SJCRH30 (cell line): Measurements from ENCODE around the gene SCN1A. TPM values are rescaled to one million over a fixed set of nuclear protein-coding genes. Genes with fewer than 3 reads are reported as not detected.
A peak's percentile ranks its signal among the peaks of the same experiment; 100 is the strongest.

ENCODE experiments used
- DNase-seq, 2 experiments: peaks; one replicate each; pipeline ENCODE4 v3.0.0-alpha.2; 2015 to 2020
- H3K27ac ChIP-seq: fragments of 250-450 bp; sonication (Bioruptor Pico); 2 replicates; pipeline ENCODE4 v1.5.1; 2020; ENCODE audit warnings: mild to moderate bottlenecking, moderate library complexity
- H3K27me3 ChIP-seq: fragments of 250-450 bp; sonication (Bioruptor Pico); 2 replicates; pipeline ENCODE4 v1.5.1; 2020; ENCODE audit warnings: mild to moderate bottlenecking, moderate library complexity
- H3K36me3 ChIP-seq: fragments of 250-450 bp; sonication (Bioruptor Pico); 2 replicates; pipeline ENCODE4 v1.5.1; 2020; ENCODE audit warnings: mild to moderate bottlenecking, moderate library complexity
- H3K4me1 ChIP-seq: fragments of 250-450 bp; sonication (Bioruptor Pico); 2 replicates; pipeline ENCODE4 v1.5.1; 2020; ENCODE audit warnings: mild to moderate bottlenecking, moderate library complexity
- H3K4me3 ChIP-seq: fragments of 250-450 bp; sonication (Bioruptor Pico); 2 replicates; pipeline ENCODE4 v1.5.1; 2020; ENCODE audit warnings: mild to moderate bottlenecking, moderate library complexity
- H3K9me3 ChIP-seq: fragments of 250-450 bp; sonication (Bioruptor Pico); replicated peaks from 2 replicates; pipeline ENCODE4 v1.5.1; 2020; ENCODE audit warnings: mild to moderate bottlenecking, moderate library complexity
- total RNA-seq: library from RNA; depleted of rRNA; stranded (reverse); fragments of >200 nt; shearing (Covaris generic); gene quantifications from 2 replicates; pipeline ENCODE4 v1.2.3, GENCODE V29; 2014; rRNA removed

SCN1A gene
- total RNA-seq, 1 experiment from 2014 or later = not detected

DNA sequence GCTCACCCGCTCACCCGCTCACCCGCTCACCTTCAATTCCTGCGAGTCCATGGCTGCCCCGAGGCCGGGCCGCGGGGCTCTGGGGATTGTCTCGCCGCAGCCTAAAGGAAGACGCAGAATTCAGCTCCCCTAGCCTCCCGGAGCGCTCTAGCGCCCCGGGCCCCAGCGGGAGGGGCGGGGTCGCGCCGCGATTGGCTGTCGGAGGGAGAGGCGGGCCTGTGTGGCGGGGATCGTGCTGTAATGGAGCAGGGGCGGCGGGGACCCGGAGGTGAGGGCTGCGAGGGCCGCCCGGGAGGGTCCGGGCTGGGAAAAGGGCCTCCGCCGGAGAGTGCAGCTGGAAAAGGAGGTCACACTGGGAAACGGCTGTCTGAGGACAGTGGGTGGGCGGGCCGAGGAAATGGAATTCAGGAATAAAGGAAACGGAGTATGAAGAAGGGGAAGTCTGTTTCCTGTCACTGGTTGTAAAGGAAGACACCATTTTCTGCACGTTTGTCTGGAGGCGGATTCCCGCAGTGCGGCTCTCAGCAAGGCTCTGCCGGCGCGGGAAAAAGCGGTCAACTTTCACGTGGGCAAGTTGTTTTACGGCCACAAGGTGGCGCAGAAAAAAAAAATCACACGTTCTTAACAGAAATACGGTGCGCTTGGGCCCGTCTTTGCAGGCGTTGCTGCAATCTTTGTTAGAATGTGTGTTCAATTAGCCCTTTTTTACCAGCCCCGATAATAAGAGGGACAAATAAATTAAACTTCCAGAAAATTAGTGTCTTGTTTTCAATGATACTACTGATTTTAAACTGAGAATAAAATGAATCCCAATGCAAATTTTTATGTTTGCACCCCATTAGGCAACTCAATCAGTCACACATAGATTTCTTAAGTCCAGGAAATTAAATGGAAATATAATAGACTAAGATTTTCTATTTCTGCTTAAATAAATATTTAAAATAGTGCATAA, 173.9 kb downstream of the SCN1A start, which contains the start of gene TTC21B:
Gene TTC21B, minus strand, starts transcription at position 122 of the 952 bp plus-strand sequence. Its CDS starts 71 bp downstream, at position 51.
- Histone ChIP-seq H3K27me3 (no peaks in the 10 kb centered on the region), H3K4me1 (peaks cover 5% of the 10 kb centered on the region; the same call in 1 of the 2 replicates), H3K4me3 (peak within 1 kb of the TSS; percentile 93), H3K9me3 (no peaks in the 10 kb centered on the region), H3K36me3 (peaks cover 8% of the 10 kb centered on the region), H3K27ac (peak within 1 kb of the TSS; percentile 76)
- DNase-seq = peak; percentile 94 to 95

DNA sequence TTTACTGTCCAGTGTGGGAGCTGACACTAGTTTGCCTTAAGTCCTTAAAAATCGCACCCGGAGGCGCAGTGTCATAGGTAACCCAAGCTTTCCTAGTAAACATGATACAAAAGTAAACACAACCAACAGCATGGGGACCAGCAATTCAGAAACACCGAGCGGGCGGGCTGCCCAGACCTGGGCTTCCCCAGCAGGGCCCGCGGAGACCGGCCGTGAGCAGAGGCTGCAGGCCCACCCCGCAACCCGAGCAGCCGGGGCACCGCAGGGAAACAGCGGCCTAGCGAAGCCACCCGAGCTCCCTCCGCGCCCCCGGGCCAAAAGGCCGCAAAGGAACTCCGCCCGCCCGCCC, 174.5 kb downstream of the SCN1A start:
- Histone ChIP-seq H3K4me3 (peak overlapping the region; percentile 93), H3K27ac (peak overlapping the region; percentile 76), H3K9me3 (no peaks in the 10 kb centered on the region), H3K27me3 (no peaks in the 10 kb centered on the region), H3K4me1 (peaks cover 5% of the 10 kb centered on the region; the same call in 1 of the 2 replicates), H3K36me3 (peaks cover 13% of the 10 kb centered on the region)
- no peak for DNase-seq

DNA sequence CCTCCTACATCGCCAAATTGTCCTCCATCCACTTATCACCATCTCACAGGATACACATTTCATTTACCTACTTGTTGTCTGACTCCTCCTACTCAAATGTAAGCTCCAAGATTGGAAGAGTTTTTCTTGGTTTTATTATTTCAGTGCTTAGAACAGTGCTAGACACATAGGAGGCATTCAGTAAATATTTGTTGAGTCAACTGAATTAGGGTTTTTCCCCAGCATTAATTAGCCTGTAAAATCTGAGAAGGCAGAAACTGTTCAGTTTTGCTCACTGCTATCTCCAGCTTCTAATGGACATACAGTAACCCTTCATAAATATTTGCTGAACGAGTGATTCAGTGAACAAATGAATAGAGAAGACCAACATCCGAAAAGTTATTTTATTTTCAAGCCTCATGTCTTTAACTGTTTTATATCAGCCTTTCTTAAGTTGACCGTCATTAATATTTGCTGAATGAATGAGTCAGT, 175.0 kb downstream of the SCN1A start:
- Histone ChIP-seq H3K4me3 (peak overlapping the region; percentile 93), H3K27ac (peak overlapping the region; percentile 76), H3K4me1 (peaks cover 5% of the 10 kb centered on the region; the same call in 1 of the 2 replicates), H3K9me3 (no peaks in the 10 kb centered on the region), H3K36me3 (peaks cover 17% of the 10 kb centered on the region), H3K27me3 (no peaks in the 10 kb centered on the region)
- DNase-seq = peak in 1 of 2 experiments; percentile 19

DNA sequence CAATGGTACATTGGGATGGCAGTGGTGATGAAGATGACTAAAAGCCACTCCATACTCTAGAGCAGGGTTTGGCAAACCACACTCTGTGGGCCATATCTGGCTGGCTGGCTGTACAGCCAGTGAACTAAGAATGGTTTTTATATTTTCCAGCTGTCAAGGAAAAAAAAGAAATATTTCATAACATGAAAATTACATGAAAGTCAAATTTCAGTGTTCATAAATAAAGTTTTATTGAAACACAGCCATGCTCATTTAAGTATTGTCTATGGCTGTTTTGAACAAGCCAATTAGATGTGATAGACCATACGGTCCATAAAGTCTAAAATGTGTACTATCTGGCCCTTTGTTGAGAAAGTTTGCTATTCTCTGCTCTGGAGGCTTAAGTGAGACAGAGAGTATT, 175.7 kb downstream of the SCN1A start:
- peaks cover 18% of the 10 kb centered on the region for H3K36me3 ChIP-seq
- no peak overlapping the region for H3K27ac ChIP-seq
- no peaks in the 10 kb centered on the region for H3K9me3 ChIP-seq
- peaks cover 5% of the 10 kb centered on the region; the same call in 1 of the 2 replicates for H3K4me1 ChIP-seq
- no peaks in the 10 kb centered on the region for H3K27me3 ChIP-seq
- H3K4me3 ChIP-seq = peak overlapping the region; percentile 93; the same call in 1 of the 2 replicates
- no peak for DNase-seq

DNA sequence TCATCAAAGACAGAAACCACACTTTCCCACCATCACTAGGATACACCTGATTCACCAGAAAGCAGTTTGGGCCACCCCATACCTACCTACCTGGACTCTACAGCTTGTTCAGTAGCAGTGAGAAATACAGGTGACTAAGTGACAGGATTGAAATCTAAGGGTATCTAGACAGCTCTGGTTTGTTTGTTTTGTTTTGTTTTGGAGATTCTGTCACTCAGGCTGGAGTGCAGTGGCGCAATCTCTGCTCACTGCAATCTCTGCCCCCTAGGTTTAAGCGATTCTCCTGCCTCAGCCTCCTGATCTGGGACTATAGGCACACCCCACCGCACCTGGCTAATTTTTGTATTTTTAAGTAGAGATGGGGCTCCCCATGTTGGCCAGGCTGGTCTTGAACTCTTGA, 177.4 kb downstream of the SCN1A start:
- DNase-seq = no peak
- Histone ChIP-seq H3K4me1 (peaks cover 5% of the 10 kb centered on the region; the same call in 1 of the 2 replicates), H3K27ac (no peak overlapping the region), H3K9me3 (no peaks in the 10 kb centered on the region), H3K4me3 (no peak overlapping the region), H3K36me3 (peaks cover 24% of the 10 kb centered on the region), H3K27me3 (no peaks in the 10 kb centered on the region)

DNA sequence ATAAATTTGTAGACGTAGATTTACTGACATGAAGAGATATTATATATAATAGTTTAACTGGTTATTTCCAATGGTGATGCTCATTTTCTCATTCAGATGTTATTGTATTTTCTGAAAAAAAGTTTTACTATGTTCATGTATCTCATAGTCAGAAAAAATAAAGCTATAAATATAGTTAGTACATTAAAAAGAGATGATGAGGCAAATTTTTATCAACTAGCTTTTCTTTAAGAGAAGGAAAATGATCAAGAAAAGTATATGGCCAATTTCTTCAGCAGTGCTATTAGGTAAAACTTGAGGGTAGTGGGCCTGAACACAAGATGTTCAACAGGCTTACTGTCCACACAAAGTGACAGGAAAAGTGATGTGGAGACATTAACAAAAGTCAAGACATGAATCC, 186.0 kb downstream of the SCN1A start:
- Histone ChIP-seq H3K27me3 (no peaks in the 10 kb centered on the region), H3K9me3 (no peaks in the 10 kb centered on the region), H3K4me1 (no peaks in the 10 kb centered on the region), H3K36me3 (peaks cover 62% of the 10 kb centered on the region), H3K27ac (no peak overlapping the region), H3K4me3 (no peak overlapping the region)
- no peak for DNase-seq

DNA sequence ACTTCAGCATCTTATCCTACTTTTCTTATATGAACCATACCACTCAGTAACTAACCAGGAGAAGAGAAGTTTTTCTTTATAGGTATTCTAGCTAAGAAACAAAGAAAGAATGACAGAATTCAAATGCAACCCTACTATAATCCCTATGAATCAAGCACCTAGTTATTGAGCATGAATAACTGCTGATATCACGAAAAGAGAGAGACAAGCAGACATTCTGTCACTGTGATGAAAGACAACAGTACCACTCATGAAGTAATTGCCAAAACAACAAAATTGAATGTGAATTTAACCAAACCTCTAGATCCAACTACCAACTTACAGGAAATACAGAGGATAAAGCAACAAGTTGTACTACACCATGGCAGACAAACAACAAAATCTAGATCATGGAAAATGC, 189.6 kb downstream of the SCN1A start:
- H3K27ac ChIP-seq = no peak overlapping the region
- no peak for DNase-seq
- no peaks in the 10 kb centered on the region for H3K9me3 ChIP-seq
- H3K4me3 ChIP-seq = no peak overlapping the region
- H3K27me3 ChIP-seq = no peaks in the 10 kb centered on the region
- H3K4me1 ChIP-seq = no peaks in the 10 kb centered on the region
- H3K36me3 ChIP-seq = peaks cover 53% of the 10 kb centered on the region

Other genes starting within 250 kb of the SCN1A start
- gene TTC21B, start 174.2 kb downstream of the SCN1A start, total RNA-seq = 37.0 and 38.4 TPM in 2 replicates
- 4.3 and 4.7 TPM in 2 replicates for gene SCN9A, start 247.9 kb upstream of the SCN1A start, total RNA-seq